Measurements from ENCODE around the gene CDK10.

The CDK10 gene

DNA sequence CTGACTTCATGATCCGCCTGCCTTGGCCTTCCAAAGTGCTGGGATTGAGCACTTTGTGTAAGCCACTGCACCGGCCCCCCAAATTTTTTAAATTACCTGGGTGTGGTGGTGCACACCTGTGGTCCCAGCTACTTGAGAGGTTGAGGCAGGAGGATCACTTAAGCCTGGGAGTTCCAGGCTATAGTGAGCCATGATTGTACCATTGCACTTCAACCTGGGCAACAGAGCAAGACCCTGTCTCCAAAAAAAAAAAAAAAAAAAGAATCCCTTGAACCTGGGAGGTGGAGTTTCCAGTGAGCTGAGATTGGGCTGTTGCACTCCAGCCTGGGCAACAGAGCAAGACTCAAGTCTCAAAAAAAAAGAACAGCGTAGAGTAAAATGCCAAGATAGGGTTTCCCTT, 50.1 kb downstream of the CDK10 start:
- no peak for DNase-seq (ENCODE audit: low read depth)

DNA sequence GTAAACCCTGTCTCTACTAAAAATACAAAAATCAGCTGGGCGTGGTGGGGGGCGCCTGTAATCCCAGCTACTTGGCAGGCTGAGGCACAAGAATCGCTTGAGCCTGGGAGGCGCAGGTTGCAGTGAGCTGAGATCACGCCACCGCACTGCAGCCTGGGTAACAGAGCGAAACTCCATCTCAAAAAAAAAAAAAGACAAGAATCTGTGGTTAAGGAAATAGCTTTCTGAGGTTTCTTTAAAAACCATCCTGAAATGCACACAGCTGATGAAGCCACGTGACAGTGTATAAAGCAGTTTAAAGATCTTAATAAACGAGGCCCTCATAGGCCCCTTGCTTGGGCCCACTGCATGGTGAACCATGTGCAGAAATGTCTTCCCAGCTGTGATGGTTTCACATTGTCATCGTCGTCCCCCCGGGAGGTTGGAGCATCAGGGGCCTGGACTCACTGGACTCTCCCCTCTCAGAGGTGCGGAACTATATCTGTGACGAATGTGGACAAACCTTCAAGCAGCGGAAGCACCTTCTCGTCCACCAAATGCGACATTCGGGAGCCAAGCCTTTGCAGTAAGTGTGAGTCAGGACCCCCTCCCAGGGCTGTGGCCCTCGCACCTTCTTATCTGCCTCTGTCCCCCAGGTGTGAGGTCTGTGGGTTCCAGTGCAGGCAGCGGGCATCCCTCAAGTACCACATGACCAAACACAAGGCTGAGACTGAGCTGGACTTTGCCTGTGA, 51.0 kb downstream of the CDK10 start:
- DNase-seq (ENCODE audit: low read depth) = no peak

DNA sequence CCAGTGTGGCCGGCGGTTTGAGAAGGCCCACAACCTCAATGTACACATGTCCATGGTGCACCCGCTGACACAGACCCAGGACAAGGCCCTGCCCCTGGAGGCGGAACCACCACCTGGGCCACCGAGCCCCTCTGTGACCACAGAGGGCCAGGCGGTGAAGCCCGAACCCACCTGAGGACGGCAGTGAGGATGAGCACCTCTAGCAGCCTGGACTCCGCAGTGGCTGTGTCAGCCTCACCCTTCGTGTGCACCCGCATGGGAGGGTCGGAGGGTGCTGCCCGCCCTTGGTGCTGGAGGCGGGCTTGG, 51.5 kb downstream of the CDK10 start:
- no peak for DNase-seq (ENCODE audit: low read depth)

DNA sequence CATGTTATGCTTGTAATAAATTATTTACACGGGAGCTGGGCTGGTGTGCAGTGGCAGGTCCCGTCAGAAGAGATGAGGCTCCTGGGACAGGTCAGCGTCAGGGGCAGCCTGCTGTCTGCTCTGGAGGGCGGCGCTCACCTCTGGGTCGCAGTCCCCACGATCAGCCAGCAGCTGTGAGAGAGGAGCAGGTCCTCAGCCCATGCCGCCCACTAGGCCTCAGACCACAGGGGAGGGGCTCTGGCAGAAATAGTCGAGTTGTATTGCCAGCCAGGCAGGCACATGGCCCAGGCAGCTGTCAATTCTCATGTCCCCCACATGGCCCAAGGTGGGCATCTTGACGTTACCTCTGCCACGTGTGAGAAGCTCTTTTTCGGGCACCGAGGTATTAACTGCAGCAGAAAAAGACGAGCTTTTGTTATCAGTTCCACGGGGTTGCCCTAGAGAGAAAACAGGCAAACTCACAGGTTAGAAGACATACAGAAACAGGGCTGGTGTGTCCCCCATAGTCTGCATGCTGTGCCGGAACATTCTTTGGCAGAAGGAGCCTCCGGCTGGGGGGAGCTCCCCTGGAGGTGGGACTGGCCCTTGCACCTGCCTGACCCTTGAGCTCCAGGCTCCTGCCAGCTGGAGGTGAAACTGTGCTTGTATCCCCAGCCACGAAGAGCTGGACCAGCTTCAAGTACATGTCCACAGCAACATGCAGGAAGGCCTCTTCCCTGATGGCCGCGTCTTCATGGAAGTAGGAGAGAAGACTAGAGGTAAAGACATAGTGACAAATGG, 52.2 kb downstream of the CDK10 start:
- no peak for DNase-seq (ENCODE audit: low read depth)

DNA sequence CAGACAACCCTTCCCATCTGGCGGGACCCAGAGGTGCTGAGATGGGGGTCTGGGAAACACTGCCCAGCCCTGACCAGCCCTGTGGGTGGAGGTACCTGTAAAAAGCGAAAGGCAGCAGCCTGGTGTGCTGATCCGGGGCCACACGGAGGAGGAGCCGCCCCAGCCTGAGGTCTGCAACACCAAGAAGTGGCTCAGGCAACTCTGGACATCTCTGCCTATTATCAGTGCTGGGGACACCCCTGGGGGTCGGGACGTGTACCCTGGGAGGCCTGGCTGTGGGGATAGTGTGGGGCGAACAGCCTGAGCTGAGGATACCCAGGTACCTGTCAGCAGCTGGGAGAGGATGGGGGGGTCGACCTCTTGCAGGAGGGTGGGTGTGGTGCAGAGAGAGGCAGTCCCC, 52.9 kb downstream of the CDK10 start:
- no peak for DNase-seq (ENCODE audit: low read depth)

DNA sequence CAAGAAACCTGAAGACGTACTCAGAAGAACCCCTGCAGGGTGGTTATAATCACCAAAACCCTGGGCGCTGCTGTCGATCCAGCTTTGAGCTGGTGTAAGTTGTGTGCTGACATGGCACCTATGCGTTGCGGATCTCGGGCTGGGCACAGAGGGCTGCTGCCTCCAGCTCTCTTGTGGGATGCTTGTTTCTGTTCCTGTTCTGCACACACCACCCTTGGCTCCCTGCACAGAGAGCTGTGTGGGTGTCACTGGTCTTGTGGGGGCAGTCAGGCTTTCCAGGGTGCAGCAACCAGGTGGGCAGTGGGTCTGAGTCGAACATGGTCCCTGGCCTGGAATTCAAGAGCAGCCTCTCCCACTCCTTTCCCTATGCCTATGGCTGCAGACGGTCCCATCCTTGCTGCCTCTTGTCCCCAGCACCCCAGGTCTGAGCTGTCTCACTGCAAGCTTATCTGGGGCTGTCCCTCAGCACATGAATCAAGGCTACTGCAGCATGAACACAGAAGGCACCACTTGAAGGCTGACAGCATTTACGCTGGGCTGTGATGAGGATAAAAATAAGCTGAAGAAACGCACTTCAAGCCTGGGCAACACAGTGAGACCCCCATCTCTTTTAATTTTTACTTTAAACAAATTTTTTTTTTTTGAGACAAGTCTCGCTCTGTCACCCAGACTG, 55.0 kb downstream of the CDK10 start:
- no peak for DNase-seq (ENCODE audit: low read depth)

DNA sequence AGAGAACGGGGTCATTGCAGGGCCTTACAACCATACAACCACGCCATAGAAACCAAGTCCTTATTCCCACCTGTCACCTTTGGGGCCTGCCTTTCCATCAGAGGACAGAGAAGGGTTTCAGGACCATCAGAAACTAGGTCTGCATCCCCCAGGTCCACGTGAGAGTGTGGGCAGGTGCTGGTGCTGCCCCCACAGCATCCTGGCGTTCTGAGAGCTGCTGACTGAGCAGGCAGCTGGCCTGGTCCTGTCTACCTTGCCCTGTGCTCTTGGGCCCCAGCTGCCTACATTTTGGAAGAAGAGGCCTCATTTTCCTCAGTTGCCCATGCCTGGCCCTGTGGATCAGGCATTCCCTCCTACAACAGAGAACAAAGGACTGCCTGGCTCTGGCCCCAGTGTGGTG, 56.5 kb downstream of the CDK10 start:
- no peak for DNase-seq (ENCODE audit: low read depth)

DNA sequence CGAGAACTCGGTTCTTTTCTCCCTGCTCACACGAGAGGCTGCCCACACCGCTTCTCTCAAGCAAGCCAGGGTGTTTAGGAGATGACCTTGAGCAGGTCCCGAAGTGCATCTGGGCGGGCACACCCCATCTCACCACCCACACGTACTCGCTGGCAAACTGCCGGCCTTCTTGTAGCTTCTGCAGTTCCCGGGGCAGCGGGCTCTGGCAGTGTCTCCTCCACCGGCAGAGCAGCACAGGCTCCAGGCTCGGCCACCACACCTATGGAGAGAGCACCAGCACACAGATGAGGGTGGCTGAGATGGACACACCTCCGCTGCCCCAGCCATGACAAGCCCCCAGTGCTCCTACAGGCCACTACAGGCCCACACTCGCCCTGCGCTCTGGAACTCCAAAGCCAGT, 58.3 kb downstream of the CDK10 start:
- no peak for DNase-seq (ENCODE audit: low read depth)
